Ramos (cell line): ENCODE measurements around the gene C19orf25.
"Not testable (repeated sequence)": the region's sequence is repeated elsewhere in the genome, so short reads cannot be mapped to it uniquely, and the experiment has no call there.

Source experiments
- in situ Hi-C: fragments of 300-500 bp; cut with MboI; formaldehyde crosslinking; loops from one replicate; pipeline ENCODE4 v1.14.3; 2022; ENCODE audit warnings: low sequenced_read_pairs; ENCODE audit not compliant: unreplicated experiment

The C19orf25 gene

GRCh38 chr19:1499231-1499630, 20.2 kb upstream of the C19orf25 start:
- in situ Hi-C loops = not testable (repeated sequence)

- in situ Hi-C loops = no loop called here
Measured at GRCh38 chr19:1497578-1498235, 18.7 kb upstream of the C19orf25 start.

GRCh38 chr19:1496714-1497577, 17.9 kb upstream of the C19orf25 start:
- in situ Hi-C loops = no loop called here

- in situ Hi-C loops = no loop called here
Measured at GRCh38 chr19:1495799-1496713, 17.0 kb upstream of the C19orf25 start.

- in situ Hi-C loops = no loop called here
Measured at GRCh38 chr19:1495051-1495798, 16.2 kb upstream of the C19orf25 start.

GRCh38 chr19:1494115-1494815, 15.2 kb upstream of the C19orf25 start:
- in situ Hi-C loops = no loop called here

GRCh38 chr19:1492474-1493006, 13.5 kb upstream of the C19orf25 start:
- in situ Hi-C loops = no loop called here

GRCh38 chr19:1491849-1492170, 12.8 kb upstream of the C19orf25 start:
- in situ Hi-C loops = no loop called here

GRCh38 chr19:1491114-1491848, 12.3 kb upstream of the C19orf25 start, which contains the start of gene REEP6:
TSS of gene REEP6 (plus strand) at chr19:1491181. CDS start at chr19:1491270, 89 bp downstream.
- in situ Hi-C loops = no loop called here

- in situ Hi-C loops = no loop called here
Measured at GRCh38 chr19:1490311-1491113, 11.5 kb upstream of the C19orf25 start, which contains the start of gene PCSK4. TSS of gene PCSK4 (minus strand) at chr19:1490350. CDS start at chr19:1490346, 4 bp downstream.

- in situ Hi-C loops = no loop called here
Measured at GRCh38 chr19:1489463-1490310, 10.7 kb upstream of the C19orf25 start.

GRCh38 chr19:1488282-1488601, 9.2 kb upstream of the C19orf25 start:
- in situ Hi-C loops = no loop called here

GRCh38 chr19:1487576-1488281, 8.7 kb upstream of the C19orf25 start:
- in situ Hi-C loops = no loop called here

GRCh38 chr19:1486720-1487575, 7.9 kb upstream of the C19orf25 start:
- in situ Hi-C loops = no loop called here

- in situ Hi-C loops = no loop called here
Measured at GRCh38 chr19:1483979-1484428, 5.0 kb upstream of the C19orf25 start.
